SK-N-SH treated with all-trans-retinoic acid at 6 μM for 48 hours (cell line): ENCODE data around the gene STOML1.

Experiments used
- PPARA ChIP-seq: fragments of 250-450 bp; sonication (Bioruptor Pico); IDR thresholded peaks from 2 replicates; pipeline ENCODE4 v1.5.0; 2020; ENCODE audit warnings: mild to moderate bottlenecking, borderline replicate concordance
- ZFP3 ChIP-seq: fragments of 250-450 bp; sonication (Bioruptor Pico); IDR thresholded peaks from 2 replicates; pipeline ENCODE4 v1.5.0; 2020; ENCODE audit warnings: mild to moderate bottlenecking, moderate library complexity
- ZNF565 ChIP-seq: fragments of 450-650 bp; formaldehyde crosslinking; conservative IDR thresholded peaks from 2 replicates; pipeline ENCODE4 v1.5.0; 2020; ENCODE audit warnings: low read depth, mild to moderate bottlenecking, moderate library complexity

DNA sequence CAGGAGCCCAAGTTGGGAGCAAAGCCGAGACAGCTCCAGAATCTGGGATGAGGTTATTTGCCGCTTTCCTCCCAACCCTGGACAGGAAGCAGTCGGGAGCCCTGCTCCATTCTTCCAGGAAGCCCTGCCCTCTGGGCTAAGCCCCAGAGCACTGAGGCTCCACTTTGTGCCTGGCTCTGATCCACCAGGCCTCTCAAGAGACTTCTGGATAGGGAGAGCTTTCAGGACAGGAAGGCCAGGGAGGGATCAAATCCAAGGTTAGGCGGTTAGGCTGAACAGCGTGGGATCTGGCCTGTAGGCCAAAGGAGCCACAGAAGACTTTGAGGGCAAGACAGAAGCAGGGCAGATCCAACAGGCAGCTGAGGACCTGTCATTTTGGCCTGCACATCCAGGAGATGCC lies 835 bp downstream of the STOML1 start:
- TF ChIP-seq PPARA (CRISPR knock-in tag) (no peak), ZFP3 (CRISPR knock-in tag) (no peak), ZNF565 (no peak)
